ENCODE results near the gene CERCAM. TPM values are rescaled to one million over a fixed set of nuclear protein-coding genes. Genes with fewer than 3 reads are reported as not detected.

Gene CERCAM
- total and polyA plus RNA-seq, 2 donors from 2014 or later, result 19.7 to 25.5 TPM

- H3K27ac ChIP-seq (ENCODE audit: low read depth in 2 of 2, low read length in 2 of 2), result no peak overlapping the region
- no peaks in the 10 kb centered on the region for H3K9me3 ChIP-seq (ENCODE audit: control insufficient read depth in 2 of 3, insufficient read depth in 1 of 3, low read length in 3 of 3)
- intact Hi-C loops (cut with DNase I), result no loop called here
- H3K4me3 ChIP-seq (ENCODE audit: low read length in 3 of 3), result peak overlapping the region; percentile 97 to 100 (median 99)
- H3K27me3 ChIP-seq (ENCODE audit: control insufficient read depth, insufficient read depth, low read length), result no peaks in the 10 kb centered on the region
- peak overlapping the region in 2 of 3 donors; percentile 89 to 92 for H3K9ac ChIP-seq (ENCODE audit: low read length in 3 of 3)
- H3K36me3 ChIP-seq (ENCODE audit: control insufficient read depth in 2 of 3, insufficient read depth in 3 of 3, low read length in 3 of 3), result no peaks in the 10 kb centered on the region
- peaks cover 0 to 12% (median 9%) of the 10 kb centered on the region in 3 donors for H3K4me1 ChIP-seq (ENCODE audit: control insufficient read depth in 2 of 3, insufficient read depth in 2 of 3, low read depth in 1 of 3, low read length in 3 of 3)
- FAIRE-seq (no peak), DNase-seq (no peak)
- no peak for TF ChIP-seq CTCF (IDR thresholded peaks at IDR 0.05; ENCODE audit: borderline replicate concordance, extremely low read depth, insufficient read depth)
Measured at GRCh38 chr9:128372188-128372641, 48.4 kb upstream of the CERCAM start.

- peaks cover 0 to 12% (median 9%) of the 10 kb centered on the region in 3 donors for H3K4me1 ChIP-seq (ENCODE audit: control insufficient read depth in 2 of 3, insufficient read depth in 2 of 3, low read depth in 1 of 3, low read length in 3 of 3)
- no peak overlapping the region for H3K4me3 ChIP-seq (ENCODE audit: low read length in 3 of 3)
- DNase-seq (no peak), FAIRE-seq (no peak)
- no peaks in the 10 kb centered on the region for H3K9me3 ChIP-seq (ENCODE audit: control insufficient read depth in 2 of 3, insufficient read depth in 1 of 3, low read length in 3 of 3)
- no peaks in the 10 kb centered on the region for H3K36me3 ChIP-seq (ENCODE audit: control insufficient read depth in 2 of 3, insufficient read depth in 3 of 3, low read length in 3 of 3)
- intact Hi-C loops (cut with DNase I), result no loop called here
- TF ChIP-seq CTCF (IDR thresholded peaks at IDR 0.05; ENCODE audit: borderline replicate concordance, extremely low read depth, insufficient read depth), result no peak
- no peaks in the 10 kb centered on the region for H3K27me3 ChIP-seq (ENCODE audit: control insufficient read depth, insufficient read depth, low read length)
- H3K9ac ChIP-seq (ENCODE audit: low read length in 3 of 3), result no peak overlapping the region
- no peak overlapping the region for H3K27ac ChIP-seq (ENCODE audit: low read depth in 2 of 2, low read length in 2 of 2)
Measured at GRCh38 chr9:128372784-128373183, 47.9 kb upstream of the CERCAM start.

- no peak overlapping the region for H3K4me3 ChIP-seq (ENCODE audit: low read length in 3 of 3)
- FAIRE-seq (no peak), DNase-seq (no peak)
- H3K27me3 ChIP-seq (ENCODE audit: control insufficient read depth, insufficient read depth, low read length), result no peaks in the 10 kb centered on the region
- TF ChIP-seq CTCF (IDR thresholded peaks at IDR 0.05; ENCODE audit: borderline replicate concordance, extremely low read depth, insufficient read depth), result no peak
- no peaks in the 10 kb centered on the region for H3K9me3 ChIP-seq (ENCODE audit: control insufficient read depth in 2 of 3, insufficient read depth in 1 of 3, low read length in 3 of 3)
- peaks cover 0 to 12% (median 9%) of the 10 kb centered on the region in 3 donors for H3K4me1 ChIP-seq (ENCODE audit: control insufficient read depth in 2 of 3, insufficient read depth in 2 of 3, low read depth in 1 of 3, low read length in 3 of 3)
- intact Hi-C loops (cut with DNase I), result no loop called here
- peaks cover 0 to 6% (median 0%) of the 10 kb centered on the region in 3 donors for H3K36me3 ChIP-seq (ENCODE audit: control insufficient read depth in 2 of 3, insufficient read depth in 3 of 3, low read length in 3 of 3)
- H3K9ac ChIP-seq (ENCODE audit: low read length in 3 of 3), result no peak overlapping the region
- no peak overlapping the region for H3K27ac ChIP-seq (ENCODE audit: low read depth in 2 of 2, low read length in 2 of 2)
Measured at GRCh38 chr9:128374221-128374675, 46.4 kb upstream of the CERCAM start.

GRCh38 chr9:128375865-128376264, 44.8 kb upstream of the CERCAM start:
- no peak for TF ChIP-seq CTCF (IDR thresholded peaks at IDR 0.05; ENCODE audit: borderline replicate concordance, extremely low read depth, insufficient read depth)
- DNase-seq (no peak), FAIRE-seq (no peak)
- no peak overlapping the region for H3K27ac ChIP-seq (ENCODE audit: low read depth in 2 of 2, low read length in 2 of 2)
- peaks cover 0 to 7% (median 4%) of the 10 kb centered on the region in 3 donors for H3K4me1 ChIP-seq (ENCODE audit: control insufficient read depth in 2 of 3, insufficient read depth in 2 of 3, low read depth in 1 of 3, low read length in 3 of 3)
- intact Hi-C loops (cut with DNase I), result no loop called here
- no peaks in the 10 kb centered on the region for H3K9me3 ChIP-seq (ENCODE audit: control insufficient read depth in 2 of 3, insufficient read depth in 1 of 3, low read length in 3 of 3)
- H3K9ac ChIP-seq (ENCODE audit: low read length in 3 of 3), result no peak overlapping the region
- H3K27me3 ChIP-seq (ENCODE audit: control insufficient read depth, insufficient read depth, low read length), result no peaks in the 10 kb centered on the region
- peaks cover 0 to 12% (median 0%) of the 10 kb centered on the region in 3 donors for H3K36me3 ChIP-seq (ENCODE audit: control insufficient read depth in 2 of 3, insufficient read depth in 3 of 3, low read length in 3 of 3)
- no peak overlapping the region for H3K4me3 ChIP-seq (ENCODE audit: low read length in 3 of 3)

Data from kidney (tissue), 14 donors.